GM21619 (cell line): ENCODE results near the gene LONRF2.

Experiments used
- ATAC-seq: cut with Tn5 transposase; IDR thresholded peaks from one replicate; pipeline ENCODE4 v1.9.1; 2021; ENCODE audit not compliant: unreplicated experiment

LONRF2 gene

GRCh38 chr2:100276716-100277115 is 45.6 kb downstream of the LONRF2 start:
- ATAC-seq: no peak

- ATAC-seq: no peak
Measured at GRCh38 chr2:100275200-100275589, 47.1 kb downstream of the LONRF2 start.

GRCh38 chr2:100274566-100275199 is 47.6 kb downstream of the LONRF2 start:
- no peak for ATAC-seq

- ATAC-seq: no peak
Measured at GRCh38 chr2:100274076-100274475, 48.2 kb downstream of the LONRF2 start.

GRCh38 chr2:100273387-100273786 is 48.9 kb downstream of the LONRF2 start:
- no peak for ATAC-seq

DNA sequence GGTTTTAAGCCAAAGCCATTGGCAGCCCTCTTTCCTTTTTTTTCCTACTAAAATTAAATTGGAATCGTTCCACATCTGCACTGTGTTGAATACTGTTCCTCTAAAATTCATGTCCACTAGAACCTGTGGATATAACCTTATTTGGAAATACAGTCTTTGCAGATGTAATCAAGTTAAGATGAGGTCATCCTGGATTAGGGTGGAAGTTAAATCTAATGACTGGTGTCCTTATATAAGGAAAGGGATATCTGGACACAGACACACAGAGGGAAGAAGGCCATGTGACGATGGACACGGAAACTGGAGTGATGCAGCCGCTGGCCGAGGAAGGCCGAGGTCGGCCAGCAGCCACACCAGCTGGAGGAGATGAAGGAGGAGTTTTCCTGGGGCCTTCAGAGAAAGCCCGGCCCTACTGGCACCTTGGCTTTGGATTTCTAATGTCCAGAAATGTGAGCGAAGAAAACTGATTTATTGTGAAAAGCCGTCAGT is 49.4 kb downstream of the LONRF2 start:
- ATAC-seq: no peak

- ATAC-seq: no peak
Measured at GRCh38 chr2:100271210-100271609, 51.1 kb downstream of the LONRF2 start.

GRCh38 chr2:100270381-100271146 is 51.7 kb downstream of the LONRF2 start:
- no peak for ATAC-seq

DNA sequence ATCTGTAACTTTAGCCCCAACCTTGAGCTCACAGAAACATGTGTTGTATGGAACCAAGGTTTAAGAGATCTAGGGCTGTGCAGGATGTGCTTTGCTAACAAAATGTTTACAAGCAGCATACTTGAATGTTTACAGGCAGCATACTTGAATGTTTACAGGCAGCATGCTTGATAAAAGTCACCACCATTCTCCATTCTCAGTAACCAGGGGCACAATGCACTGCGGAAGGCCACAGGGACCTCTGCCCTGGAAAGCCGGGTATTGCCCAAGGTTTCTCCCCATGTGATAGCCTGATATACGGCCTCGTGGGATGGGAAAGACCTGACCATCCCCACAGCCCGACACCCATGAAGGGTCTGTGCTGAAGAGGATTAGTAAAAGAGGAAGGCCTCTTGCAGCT is 52.4 kb downstream of the LONRF2 start:
- no peak for ATAC-seq

DNA sequence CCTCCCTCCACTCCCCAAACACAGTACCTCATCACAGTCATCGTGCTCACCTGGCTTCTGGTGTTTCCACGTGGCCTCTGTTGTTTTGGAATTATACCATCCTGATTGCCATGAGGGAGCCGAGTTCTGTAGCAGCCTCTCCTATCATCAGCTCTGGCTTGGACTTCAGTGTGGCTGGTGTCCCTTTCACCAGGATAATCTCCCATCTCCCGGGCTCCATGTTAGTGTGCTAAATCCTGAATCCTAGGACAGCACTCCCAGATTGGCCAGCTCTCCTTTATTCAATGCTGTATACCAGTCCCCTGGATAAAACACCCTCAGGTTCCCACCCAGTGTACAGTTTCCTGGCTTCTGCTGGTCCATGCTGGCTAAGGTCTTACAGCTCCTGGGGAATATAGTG is 53.3 kb downstream of the LONRF2 start:
- ATAC-seq: no peak

- ATAC-seq: no peak
Measured at GRCh38 chr2:100267751-100268150, 54.5 kb downstream of the LONRF2 start.

- ATAC-seq: no peak
Measured at GRCh38 chr2:100266126-100266525, 56.2 kb downstream of the LONRF2 start.

GRCh38 chr2:100265226-100265625 is 57.1 kb downstream of the LONRF2 start:
- ATAC-seq: no peak

DNA sequence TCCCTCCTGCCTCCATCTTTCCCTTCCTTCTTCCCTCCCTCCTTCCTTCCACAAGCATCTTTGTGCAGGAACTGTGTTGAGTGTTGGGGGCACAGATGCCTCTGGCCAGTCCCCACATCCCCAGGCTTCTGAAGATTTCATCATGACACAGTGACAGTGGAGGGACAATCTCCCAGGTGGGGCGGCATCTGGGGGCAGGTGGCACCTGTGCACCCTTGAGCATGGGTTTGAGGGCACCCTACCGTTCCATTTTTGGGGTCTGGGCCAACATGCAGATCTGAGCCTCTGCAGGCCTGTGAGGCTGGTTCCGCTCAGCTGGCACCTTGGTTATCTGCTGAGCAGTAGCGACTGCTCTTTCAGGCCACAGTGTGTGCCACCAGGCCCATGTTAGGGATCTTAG is 57.6 kb downstream of the LONRF2 start:
- ATAC-seq: no peak

DNA sequence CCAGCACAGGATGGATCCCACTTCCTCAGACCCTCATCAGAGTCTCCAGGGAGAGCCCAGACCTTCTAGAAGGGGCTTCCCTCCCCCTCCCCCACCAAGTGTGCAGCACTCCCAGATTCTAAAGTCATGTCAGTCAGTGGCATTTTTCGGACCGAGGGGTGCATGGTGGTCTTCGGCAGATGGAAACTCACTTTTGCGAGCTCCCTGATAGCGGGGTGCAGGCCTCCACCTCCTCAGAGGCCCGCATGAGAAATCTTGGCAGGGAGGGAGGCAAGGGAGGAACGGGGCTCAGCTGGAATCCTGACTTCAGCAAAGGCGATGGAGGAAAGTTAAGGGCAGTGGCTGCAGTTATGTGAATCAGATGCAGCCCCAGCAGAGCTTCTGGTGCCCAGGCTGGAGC is 58.2 kb downstream of the LONRF2 start:
- no peak for ATAC-seq

- ATAC-seq: no peak
Measured at GRCh38 chr2:100262555-100263320, 59.6 kb downstream of the LONRF2 start.

DNA sequence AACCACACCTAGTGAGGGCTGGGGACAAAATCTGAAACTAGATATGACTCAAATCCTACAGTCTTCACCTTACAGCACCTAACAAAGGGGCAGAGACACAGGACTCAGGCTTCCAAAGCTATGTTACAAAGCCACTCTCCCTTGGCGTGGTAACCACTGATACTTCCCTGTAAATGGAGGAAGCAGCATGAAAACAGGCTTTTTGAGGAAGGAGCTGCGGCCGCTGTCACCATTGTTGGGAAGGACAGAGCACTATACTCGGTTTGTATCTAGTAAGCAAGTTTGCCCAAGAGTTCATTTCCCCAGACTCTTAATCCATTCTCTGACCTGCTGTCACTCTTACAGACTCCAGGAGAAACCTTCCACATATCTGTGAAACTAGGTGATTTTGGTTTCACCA is 60.3 kb downstream of the LONRF2 start:
- ATAC-seq: no peak

DNA sequence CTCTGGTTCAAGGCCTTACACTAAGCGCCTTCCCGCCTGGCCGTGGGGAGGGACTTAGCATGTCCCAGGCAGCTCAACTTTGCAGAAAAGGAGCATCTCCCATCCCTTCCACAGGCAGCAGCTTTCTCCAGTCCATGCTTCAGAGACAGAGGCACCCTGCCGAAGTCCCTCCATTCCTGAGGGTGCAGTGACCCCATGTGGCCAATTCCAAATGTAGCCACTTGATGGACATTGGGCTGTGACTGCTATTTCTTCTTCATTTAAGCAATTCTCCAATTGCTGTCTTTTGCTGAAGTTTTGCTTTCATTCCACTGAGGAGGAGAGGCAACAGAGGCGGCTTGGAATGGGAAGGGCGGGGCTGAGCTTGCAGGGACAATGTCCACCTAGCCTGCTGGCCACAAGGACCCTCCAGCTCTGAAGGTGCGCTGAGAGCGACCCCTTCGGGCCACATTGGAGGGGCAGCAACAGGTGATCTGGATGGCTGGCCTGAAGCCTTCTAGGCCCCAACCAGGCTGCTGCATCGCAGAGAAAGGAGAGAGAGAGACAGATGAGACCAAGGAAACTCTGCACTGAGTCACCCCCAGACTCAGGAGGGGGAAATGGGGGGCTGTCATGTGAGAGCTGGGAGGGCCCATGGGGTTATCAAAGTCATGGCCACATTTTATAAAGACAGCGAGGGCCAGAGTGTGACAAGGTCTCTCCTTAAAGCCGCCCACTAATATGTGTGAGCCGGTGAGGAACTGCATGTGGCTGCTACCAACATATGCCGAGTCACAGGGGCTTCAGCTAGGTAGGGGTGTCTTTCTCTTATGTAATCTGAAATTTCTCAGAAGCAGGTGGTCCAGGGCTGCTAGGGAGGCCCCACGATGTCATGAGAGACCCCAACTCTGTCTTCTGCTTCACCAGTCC is 61.3 kb downstream of the LONRF2 start:
- ATAC-seq: no peak

GRCh38 chr2:100259106-100259505 is 63.2 kb downstream of the LONRF2 start:
- ATAC-seq: no peak

DNA sequence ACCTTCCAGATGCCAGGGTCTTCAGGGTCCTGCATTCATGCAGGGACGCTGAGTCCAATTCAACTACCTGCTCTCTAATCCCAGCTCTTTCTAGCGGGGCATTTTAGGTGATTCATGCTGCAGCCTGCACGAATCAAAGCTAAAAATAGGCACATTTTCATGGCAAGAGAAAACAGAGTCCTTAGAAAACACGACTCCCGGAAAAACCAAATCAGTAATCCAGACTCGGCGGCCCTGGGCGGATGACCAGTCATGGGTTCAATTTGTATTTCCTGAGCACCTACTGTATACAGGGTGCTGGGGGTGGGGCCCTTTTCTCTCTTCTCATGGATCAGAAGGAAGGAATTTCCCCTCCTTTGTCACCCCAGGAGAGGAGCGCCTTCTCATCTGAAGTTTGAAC is 64.4 kb downstream of the LONRF2 start:
- no peak for ATAC-seq

DNA sequence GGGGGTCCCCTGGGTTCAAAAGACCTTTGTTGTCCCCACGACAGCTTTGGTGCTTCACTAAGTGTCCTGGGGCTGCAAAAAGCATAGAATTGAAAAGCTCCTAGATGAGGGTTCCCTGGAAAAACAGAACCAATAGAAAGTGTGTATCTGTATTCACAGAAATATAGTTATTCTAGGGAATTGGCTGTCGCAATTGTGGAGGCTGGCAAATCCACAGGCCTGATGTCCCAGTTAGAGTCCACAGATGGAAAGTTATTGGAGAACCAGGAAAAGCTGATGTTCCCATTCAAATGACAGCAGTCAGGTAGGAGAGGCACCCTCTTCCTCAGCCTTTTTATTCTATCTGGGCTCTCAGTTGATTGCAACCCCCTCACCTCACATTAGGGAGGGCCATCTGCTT is 65.5 kb downstream of the LONRF2 start:
- ATAC-seq: no peak
